Activated CD8-positive, alpha-beta memory T cell treated with anti-CD3 and anti-CD28 coated beads, Interleukin-2, amount 50 U/mL, for 48 hours (primary cell): ENCODE data around the gene OPA3.
"Not testable (repeated sequence)": the region's sequence is repeated elsewhere in the genome, so short reads cannot be mapped to it uniquely, and the experiment has no call there.

Source experiments
- DNase-seq: peaks from one replicate; pipeline ENCODE4 v3.0.0-alpha.2; 2020

Gene OPA3

DNA sequence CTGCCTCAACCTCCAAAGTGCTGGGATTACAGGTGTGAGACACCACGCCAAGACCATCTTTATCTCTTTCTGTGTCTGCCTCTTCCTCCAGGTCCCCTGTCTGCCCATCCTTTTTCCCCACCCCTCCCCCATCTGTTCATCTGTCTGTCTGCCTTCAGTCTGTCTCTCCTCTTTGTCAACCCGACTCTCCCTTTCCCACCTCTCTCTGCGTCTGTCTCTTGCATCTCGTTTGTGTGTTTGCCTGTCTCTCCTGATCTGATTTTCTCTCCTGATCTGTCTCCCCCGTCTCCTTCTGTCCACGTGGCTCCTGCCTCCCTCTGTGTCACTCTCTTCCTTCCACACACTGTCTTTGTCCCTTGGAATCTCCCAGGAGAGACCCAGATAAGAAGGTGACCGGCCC lies 67.4 kb downstream of the OPA3 start:
- no peak for DNase-seq

DNA sequence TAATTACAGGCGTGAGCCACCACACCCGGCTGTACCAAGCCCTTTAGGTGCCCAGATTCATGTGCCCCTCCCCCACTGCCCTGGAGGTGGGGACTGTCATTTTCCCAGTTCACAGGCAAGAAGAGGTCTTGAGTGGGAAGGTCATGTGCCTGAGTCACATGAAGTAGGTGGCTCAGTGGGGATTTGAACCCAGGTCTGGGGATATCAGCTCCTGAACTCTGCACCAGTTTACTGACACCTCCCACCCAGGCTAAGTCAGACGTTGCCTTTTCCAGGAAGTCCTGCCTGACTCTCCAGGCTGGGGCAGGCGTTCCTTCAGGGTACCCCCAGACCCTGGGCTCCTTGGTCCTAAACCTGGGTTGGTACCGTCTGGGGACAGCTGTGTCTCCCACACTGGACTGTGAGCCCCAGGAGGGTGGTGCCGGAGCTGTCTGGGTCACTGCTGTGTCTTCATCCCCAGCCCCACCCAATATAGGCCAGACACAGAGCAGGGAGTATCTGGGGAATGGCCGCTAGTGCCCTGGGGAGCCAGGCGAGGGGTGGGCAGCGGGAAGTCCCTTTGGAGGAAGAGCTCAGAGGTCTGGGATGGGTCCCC lies 68.7 kb downstream of the OPA3 start:
- no peak for DNase-seq

DNA sequence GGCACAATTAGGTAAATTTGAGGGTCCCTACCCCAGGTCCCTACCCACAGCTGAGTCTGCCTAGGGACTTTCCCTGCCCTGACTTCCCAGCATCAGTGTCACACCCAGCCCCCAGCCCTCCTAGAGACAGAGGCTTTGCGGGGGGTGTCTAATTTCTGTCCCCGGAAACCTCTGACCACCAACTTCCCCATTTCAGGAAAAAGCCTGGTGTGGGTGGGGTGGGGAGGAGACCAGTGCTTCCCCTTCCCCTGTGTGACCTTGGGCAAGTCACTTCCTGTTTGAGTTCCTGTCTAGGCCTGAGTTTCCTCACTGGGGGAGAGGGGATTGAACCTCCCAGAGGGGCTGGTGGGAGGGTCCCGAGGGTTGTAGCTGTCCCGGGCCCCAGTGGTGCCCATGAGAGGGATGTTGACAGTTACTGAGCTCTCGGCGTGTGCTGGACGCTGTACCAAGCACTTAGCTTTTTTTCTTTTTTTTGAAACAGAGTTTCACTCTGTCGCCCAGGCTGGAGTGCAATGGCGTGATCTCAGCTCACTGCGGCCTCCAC lies 69.4 kb downstream of the OPA3 start:
- DNase-seq, result no peak

DNA sequence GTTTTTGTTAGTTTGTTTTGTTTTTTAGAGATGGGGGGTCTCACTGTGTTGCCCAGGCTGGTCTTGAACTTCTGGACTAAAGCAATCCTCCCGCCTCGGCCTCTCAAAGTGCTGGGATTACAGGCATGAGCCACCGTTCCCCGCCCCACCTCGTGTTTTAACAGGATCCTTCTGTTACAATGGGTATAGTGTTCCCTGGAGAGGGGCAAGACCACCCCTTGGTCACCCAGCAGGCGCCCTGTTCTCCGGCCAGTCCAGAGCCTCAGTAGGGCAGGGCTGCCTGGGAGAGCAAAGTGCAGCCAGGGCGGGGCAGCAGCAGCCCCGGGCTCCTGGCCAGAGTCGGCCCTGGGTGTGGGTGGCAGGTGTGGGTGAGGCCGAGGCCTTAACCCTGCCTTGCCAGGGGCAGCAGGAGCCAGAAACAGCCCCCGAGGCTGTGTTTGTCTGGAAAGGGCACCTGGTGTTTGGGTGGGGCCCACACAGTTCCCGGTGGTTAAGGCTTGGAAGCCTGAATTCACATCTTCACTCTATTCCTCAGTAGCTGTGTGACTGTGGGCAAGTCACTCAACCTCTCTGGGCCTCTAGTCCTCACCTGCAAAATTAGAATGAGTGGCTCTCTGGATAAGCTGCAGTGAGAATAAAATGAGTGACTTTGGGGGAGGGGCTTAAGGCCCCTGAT lies 70.1 kb downstream of the OPA3 start:
- no peak for DNase-seq

DNA sequence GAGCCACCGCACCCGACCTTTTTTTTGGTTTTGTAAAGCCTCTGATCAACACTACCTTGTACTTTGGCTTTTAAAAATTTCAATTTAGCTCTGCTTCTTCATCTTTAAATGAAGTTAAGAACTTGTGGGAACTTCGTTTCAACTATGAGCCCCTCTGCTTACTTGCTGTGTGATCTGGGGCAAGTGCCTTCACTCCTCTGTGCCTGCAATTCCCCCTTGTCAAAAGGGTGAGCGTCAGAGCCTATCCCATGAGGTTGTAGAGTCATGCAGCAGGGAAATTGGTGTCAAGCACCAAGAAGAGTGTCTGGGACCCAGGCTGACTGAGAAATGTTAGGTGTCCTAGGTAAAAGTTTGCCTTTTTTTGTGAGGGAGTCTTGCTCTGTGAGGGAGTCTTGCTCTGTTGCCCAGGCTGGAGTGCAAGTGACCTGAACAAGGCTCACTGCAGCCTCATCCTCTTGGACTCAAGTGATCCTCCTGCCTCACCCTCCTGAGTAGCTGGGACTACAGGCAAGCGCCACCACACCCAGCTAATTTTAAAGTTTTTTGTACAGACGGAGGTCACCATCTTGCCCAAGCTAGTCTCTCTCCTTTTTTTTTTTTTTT lies 71.6 kb downstream of the OPA3 start:
- no peak for DNase-seq

DNA sequence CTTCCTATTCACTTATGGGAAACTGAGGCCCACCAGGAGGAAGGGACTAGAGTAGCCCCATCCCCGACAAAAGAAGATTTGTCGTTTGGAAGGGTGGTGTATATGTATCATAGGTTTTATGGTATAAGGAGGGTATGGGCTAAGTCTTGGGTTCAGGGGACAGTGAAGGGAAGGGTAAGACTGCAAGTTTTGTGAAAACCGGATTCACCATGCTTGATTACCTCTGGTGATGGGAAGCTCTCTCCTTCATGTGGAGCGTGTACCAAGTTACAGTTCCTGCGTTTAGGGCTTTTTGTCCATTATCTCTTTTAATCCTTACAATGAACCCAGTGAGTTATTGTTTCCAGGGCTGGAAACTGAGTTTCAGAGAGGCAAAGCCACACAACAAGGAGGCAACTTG lies 73.5 kb downstream of the OPA3 start:
- no peak for DNase-seq

DNA sequence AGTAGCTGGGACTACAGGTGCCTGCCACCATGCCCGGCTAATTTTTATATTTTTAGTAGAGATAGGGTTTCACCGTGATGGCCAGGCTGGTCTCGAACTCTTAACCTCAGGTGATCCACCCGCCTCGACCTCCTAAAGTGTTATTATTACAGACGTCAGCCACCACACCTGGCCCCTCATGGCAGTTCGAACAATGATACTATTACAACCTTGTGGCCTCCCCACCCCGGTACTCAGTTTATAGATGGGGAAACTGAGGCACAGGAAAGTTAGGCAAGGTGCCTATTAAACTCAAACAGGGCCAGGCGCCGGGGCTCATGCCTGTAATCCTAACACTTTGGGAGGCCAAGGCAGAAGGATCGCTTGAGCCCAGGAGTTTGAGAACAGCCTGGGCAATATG lies 74.2 kb downstream of the OPA3 start:
- not testable (repeated sequence) for DNase-seq

DNA sequence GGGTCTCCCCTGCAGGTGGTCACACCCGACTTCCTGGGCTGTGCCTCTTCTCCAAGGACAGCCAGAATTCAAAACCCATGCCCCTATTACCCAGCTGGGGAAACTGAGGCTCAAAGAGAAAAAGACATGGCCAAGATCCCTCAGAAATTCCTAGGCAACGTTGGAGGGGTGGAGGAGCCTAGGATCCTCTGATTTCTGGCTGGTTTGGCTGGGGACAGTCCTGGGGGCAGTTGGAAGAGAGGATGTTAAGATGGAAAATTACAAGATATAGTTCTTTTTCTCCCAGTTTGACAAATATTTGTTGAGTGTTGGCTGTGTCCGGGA lies 74.9 kb downstream of the OPA3 start:
- no peak for DNase-seq

DNA sequence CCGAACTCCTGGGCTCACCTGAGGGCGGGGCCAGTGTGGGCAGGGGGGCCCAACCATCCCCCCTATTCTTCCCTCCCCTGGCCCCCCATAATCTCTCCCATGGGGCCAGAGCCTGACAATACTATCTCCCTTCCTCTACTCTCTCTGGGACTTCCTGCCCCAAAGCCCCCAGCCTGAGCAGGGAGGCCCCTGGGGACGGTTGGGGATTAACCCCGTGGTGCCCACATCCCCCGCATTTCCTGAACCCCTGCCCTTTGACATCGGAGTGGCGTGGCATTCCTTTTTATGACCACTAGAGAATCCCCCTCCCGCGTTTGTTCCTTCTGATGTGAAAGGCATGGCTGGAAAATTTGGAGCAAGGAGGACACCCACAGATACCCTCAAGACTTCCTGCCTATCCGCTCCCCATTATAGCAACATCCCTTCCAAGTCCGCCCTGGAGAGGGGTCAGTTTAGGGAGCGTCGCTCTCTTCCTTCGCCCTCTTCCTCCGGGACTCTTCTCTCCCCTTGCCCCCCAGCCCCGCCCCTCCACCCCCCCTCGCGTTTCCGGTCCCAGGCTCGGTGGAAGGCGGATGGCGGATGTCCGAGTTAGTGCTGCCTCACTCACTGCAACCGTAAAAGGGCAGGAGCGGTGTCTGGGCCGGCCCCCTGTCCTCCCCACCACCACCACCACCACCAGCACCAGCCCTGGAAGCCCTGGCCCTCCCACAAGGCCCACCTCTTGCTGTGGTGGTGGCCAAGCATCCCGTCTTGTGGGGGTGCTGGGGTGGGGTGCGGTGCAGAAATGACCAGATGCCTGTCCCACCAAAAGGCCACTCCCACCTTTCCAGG lies 75.5 kb downstream of the OPA3 start:
- no peak for DNase-seq

DNA sequence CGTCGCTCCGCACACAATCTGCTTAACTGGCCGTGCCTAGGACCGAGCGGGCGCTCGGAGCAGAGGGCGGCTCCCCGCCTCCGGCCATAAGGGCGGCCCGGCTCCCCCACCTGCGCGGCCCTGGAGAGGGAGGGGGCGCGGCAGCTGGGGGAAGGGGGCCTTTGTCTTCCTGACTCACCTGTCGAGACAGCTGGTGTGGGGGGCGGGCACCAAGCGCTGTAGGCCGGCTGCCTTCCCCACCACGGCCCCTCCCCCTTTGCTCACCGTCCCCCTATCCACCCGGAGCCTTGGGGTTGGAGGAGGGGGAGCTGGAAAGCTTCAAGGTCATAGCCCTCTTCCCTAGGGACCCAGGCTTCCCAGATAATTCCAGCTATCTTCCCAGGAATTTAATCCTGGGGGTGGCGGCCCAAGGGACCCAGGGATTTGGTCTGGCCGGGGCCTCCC lies 76.2 kb downstream of the OPA3 start:
- DNase-seq, result peak; percentile 75

DNA sequence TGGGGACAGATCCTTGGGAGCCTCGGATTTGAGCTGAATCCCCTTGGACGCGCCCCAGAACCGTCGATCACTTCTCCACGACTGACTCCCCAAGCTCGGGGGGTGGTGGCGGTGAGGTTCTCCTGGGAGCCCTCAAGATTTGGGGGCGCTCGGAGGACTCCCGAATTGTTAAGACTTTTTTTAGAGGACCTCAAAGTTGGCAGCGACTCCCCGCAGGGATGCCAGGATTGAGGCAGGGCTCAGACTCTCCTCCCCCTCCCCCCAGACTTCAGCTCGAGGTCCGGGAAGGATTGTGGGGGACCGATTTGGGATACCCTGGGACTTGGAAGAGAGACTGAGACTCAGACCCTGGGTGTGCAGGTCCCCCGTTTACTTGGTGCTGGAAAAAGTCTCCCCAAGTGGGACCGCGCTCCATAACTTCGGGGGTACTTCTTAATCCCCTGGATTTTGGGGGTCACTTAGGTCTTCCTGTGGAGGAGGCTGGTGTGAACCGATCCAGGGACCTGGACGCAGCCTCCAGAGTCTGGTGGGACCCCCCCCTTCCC lies 76.7 kb downstream of the OPA3 start:
- DNase-seq, result no peak

DNA sequence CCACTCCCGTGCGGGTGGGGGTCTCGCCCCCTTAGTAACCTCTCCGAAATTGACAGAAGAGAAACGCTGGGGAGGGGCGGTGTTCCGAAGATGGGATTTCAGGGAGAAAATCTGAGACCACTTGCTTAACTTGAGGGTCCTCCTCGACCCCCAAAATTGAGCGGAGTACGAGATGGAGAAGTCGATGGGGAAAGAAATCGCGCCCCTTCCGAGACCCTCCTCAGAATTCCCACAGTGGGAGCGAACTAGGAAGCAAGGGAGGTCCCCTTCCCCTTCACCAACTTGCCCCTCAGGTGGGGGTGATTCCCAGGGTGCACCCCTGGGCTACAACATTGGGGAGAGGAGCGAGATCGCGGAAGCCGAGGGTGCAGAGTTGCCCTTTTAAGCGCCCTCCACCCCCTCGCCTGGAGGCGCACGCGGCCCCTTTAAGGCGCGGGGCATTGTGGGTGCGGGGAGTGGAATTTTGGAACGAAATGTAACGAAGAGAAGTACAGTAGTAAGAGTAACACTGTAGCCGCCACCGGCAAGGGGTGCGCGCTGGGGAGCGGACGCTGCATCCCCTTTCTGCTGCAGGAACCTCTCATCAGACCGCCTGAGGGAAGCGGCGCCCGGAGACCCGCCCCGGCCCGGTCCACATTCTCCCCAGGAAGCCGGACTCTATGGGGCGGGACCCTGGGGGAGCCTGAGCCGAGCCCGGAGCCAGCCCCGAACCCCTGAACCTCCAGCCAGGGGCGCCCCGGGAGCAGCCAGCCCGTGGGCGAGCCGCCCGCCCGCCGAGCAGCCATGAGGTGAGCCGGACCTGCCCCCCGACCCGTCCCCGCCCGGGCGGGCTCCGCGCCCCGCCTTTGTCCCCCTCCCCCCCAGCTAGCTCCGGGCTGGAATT lies 77.4 kb downstream of the OPA3 start, which contains the start of gene VASP:
Gene VASP, plus strand, starts transcription at position 491 of the 883 bp plus-strand sequence. Its CDS starts 293 bp downstream, at position 784.
- peak; percentile 92 for DNase-seq

DNA sequence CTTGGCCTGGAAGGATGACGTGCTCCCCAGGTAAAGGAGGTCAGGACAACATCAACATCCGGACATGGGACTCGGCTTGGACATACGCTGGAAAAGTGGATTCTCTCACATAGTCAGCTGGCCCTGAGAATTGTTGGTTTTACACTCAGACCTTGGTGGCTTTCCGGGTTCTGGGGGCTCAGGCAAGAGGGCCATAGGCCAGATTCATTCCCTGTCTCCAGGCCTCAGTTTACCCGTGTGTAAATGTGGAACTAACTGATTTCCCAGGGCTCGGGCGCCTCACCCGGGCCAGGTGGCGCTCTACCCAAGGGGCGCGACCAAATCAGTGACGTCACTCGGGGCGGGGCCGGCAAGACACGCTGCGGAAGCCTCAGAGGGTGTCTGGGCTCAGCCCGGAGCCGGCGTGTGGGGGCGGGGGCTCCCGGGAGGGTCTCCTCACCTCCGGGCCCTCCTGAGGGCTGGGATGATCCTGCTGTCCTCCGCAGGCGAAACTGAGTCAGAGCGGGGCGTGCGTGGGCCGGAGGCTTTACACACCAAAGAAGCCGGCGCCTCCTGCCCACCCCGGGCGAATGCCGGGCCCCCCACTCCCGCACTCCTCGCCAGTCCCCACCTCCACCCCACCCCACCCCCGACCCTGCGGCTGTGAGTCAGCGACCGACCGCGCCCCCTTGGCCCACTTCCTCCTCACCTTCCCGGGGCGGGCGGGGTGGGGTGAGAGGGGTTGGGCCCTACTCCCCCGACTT lies 78.2 kb downstream of the OPA3 start:
- peak; percentile 100 for DNase-seq

DNA sequence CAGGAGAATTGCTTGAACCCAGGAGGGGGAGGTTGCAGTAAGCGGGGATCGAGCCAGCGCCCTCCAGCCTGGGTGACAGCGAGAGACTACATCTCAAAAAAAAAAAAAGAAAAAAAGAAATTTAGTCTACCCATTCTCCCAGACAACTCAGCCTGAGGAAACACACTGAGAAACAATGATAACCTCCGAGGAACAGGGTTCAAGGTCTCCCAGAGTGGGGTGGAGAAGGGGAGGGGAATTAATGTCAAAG lies 78.7 kb downstream of the OPA3 start:
- DNase-seq, result no peak

DNA sequence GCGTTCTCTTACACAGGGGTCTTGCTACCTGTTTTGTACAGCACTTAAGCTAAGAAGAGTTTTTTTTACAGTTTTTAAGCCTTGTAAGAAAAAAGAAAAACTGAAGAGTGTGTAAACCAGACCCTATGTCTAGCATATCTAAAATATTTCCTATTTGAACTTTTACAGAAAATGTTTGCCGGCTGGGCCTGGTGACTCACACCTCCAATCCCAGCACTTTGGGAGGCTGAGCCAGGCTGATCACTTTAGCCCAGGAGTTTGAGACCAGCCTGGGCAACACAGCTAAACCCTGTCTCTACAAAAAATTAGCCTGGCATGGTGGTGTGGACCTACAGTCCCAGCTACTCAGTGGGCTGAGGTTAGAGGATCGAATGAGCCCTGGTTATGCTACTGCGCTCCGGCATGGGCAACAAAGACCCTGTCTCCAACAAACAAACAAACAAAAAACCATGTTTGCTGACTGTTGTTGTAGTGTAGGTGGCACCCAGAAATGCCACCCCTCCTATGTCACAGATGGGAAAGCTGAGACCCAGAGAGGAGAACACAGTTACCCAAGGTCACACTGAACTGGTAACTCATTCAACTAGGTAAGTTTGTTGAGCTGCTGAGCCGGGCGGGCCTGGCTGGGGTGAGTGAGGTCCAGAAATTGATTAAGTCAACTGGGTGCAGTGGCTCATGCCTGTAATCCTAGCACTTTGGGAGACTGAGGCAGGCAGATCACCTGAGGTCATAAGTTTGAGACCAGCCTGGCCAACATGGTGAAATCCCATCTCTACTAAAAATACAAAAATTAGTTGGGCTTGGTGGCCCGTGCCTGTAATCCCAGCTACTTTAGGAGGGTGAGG lies 79.2 kb downstream of the OPA3 start:
- no peak for DNase-seq

DNA sequence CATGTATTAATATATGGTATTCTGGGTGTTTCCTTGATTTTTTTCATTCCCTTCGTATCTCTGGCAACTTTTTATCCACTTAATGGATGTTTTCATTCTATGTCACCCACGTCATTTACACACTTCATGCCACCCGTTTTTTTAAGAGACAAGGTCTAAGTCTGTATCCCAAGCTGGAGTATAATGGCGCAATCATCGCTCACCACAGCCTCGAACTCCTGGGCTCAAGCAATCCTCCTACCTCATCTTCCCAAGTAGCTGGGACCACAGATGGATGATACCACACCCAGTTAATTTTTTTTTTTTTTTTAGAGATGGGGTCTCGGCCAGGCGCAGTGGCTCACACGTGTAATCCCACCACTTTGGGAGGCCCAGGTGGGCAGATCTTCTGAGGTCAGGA lies 80.7 kb downstream of the OPA3 start:
- no peak for DNase-seq

DNA sequence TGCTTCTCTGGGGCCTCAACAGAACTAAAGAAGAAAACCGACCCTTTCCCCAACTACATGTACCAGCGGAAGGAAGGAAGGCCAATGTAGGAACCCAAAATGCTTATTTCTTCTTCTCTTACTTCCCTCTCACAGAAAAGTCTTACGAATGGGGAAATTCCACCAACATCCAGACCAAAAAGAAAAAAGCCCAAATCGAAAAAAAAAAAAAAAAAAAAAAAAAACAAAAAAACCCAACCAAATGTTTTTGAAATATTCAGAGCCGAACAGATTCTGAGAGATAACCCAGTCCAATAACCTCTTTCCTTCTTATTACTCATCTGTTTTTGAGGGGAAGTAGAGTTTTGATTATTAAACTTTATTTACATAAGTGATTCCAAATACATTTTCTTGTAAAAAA lies 82.5 kb downstream of the OPA3 start:
- no peak for DNase-seq

DNA sequence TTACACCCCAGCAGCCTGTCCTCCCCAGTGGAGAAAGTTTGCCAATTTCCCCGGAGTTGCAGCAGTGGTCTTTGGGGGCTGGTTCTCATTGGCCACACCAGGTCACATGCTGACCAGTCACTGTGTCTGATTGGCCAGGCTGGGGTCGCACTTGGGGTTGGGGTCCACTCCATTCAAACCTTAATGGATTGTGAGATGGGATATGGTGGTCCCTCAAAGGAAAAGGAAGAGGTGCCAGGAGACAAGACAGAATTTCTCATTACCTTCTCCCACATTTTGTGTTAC lies 82.9 kb downstream of the OPA3 start:
- no peak for DNase-seq

DNA sequence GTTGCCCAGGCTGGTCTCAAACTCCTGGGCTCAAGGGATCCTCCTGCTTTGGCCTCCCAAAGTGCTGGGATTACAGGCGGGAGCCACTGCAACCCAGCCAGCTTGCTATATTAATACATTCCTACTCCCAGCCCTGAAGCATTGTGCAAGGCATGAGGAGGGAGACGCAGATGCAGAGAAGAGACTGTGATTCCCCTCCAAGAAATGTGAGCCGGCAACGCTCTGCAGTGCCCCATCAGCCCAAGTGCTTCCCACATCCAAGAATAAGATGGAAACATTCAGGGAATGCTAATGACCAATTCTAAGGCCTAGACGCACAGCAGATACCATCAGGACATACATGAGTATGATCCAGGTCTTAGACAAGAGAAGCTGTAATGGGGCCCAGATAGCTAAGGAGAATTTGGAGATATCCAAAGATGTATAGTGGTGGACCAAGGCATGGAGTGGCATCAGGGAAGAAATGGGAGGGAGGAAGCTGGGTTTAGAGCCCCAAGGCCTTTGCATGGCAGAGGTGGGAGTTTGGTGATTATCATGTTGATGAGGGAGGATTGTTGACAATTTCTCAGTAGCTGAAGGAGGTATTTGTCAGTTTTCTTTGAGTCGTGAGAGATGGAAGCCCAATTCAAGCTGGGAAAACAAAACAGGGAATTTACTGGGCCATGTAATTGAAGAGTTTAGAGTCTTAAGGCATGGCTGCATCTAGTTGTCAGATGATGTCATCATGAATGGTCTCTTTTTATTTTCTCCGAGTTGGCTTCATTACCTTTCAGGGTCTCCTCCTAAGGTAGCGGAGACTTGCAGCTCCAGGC lies 83.5 kb downstream of the OPA3 start:
- DNase-seq, result no peak
